GM19025 (cell line): Measurements from ENCODE around the gene LRRFIP1.
"Not testable (repeated sequence)": the region's sequence is repeated elsewhere in the genome, so short reads cannot be mapped to it uniquely, and the experiment has no call there.

ENCODE experiments used
- ATAC-seq: cut with Tn5 transposase; IDR thresholded peaks from one replicate; pipeline ENCODE4 v1.9.1; 2021; ENCODE audit warnings: mild to moderate bottlenecking, low read depth, moderate library complexity; ENCODE audit not compliant: unreplicated experiment

Gene LRRFIP1

GRCh38 chr2:237660381-237660900 is 33.1 kb downstream of the LRRFIP1 start:
- no peak for ATAC-seq

- ATAC-seq, result no peak
Measured at GRCh38 chr2:237661270-237661669, 33.9 kb downstream of the LRRFIP1 start.

- no peak for ATAC-seq
Measured at GRCh38 chr2:237661799-237662328, 34.5 kb downstream of the LRRFIP1 start.

GRCh38 chr2:237662671-237663093 is 35.3 kb downstream of the LRRFIP1 start:
- ATAC-seq, result no peak

GRCh38 chr2:237663517-237664110 is 36.2 kb downstream of the LRRFIP1 start:
- ATAC-seq, result no peak

- no peak for ATAC-seq
Measured at GRCh38 chr2:237664151-237664550, 36.8 kb downstream of the LRRFIP1 start.

GRCh38 chr2:237665713-237666143 is 38.3 kb downstream of the LRRFIP1 start:
- ATAC-seq, result no peak

- no peak for ATAC-seq
Measured at GRCh38 chr2:237666606-237667005, 39.2 kb downstream of the LRRFIP1 start.

GRCh38 chr2:237667050-237667576 is 39.7 kb downstream of the LRRFIP1 start:
- not testable (repeated sequence) for ATAC-seq

- ATAC-seq, result no peak
Measured at GRCh38 chr2:237667893-237668292, 40.5 kb downstream of the LRRFIP1 start.

- no peak for ATAC-seq
Measured at GRCh38 chr2:237668440-237668839, 41.1 kb downstream of the LRRFIP1 start.

- ATAC-seq, result no peak
Measured at GRCh38 chr2:237669283-237669627, 41.9 kb downstream of the LRRFIP1 start.

- peak; percentile 56 for ATAC-seq
Measured at GRCh38 chr2:237669628-237670392, 42.4 kb downstream of the LRRFIP1 start.

- no peak for ATAC-seq
Measured at GRCh38 chr2:237670641-237671040, 43.3 kb downstream of the LRRFIP1 start.

- no peak for ATAC-seq
Measured at GRCh38 chr2:237671466-237672138, 44.2 kb downstream of the LRRFIP1 start.

GRCh38 chr2:237672731-237673129 is 45.3 kb downstream of the LRRFIP1 start:
- no peak for ATAC-seq

- ATAC-seq, result no peak
Measured at GRCh38 chr2:237673130-237674001, 46.0 kb downstream of the LRRFIP1 start.

GRCh38 chr2:237674731-237675276 is 47.4 kb downstream of the LRRFIP1 start:
- ATAC-seq, result peak; percentile 86

GRCh38 chr2:237675316-237675715 is 47.9 kb downstream of the LRRFIP1 start:
- ATAC-seq, result no peak
